HepG2 (cell line): ENCODE measurements around the gene GGPS1. TPM values are rescaled to one million over a fixed set of nuclear protein-coding genes. Genes with fewer than 3 reads are reported as not detected.

Experiments used
- CEBPZ ChIP-seq: IDR thresholded peaks from 2 replicates; pipeline ENCODE4 v1.6.1; 2012; ENCODE audit warnings: low read length, improper control_type of control experiment
- DNMT3B ChIP-seq: conservative IDR thresholded peaks from 2 replicates; pipeline ENCODE4 v1.6.1; 2016; ENCODE audit warnings: missing biosample characterization, control low read depth
- EZH2 ChIP-seq: conservative IDR thresholded peaks from 2 replicates; pipeline ENCODE4 v1.6.1; 2012; ENCODE audit warnings: mild to moderate bottlenecking, low read depth, low read length, moderate library complexity
- FUBP1 ChIP-seq: sonication (generic); formaldehyde crosslinking; IDR thresholded peaks from 2 replicates; pipeline ENCODE4 v1.5.1; 2020; ENCODE audit warnings: missing genetic modification reagents, mild to moderate bottlenecking, borderline replicate concordance
- KDM5B ChIP-seq: sonication (generic); formaldehyde crosslinking; IDR thresholded peaks from 2 replicates; pipeline ENCODE4 v1.4.0; 2020; ENCODE audit warnings: missing genetic modification reagents, mild to moderate bottlenecking, borderline replicate concordance
- PAF1 ChIP-seq: IDR thresholded peaks from 2 replicates; pipeline ENCODE4 v1.6.1; 2016; ENCODE audit warnings: missing genetic modification reagents, missing compliant biosample characterization
- POGZ ChIP-seq: sonication (generic); formaldehyde crosslinking; IDR thresholded peaks from 2 replicates; pipeline ENCODE4 v1.4.0; 2020; ENCODE audit warnings: mild to moderate bottlenecking, missing genetic modification reagents
- RBM22 ChIP-seq: fragments of 200-400 bp; formaldehyde crosslinking; optimal IDR thresholded peaks from 2 replicates; pipeline ENCODE3; 2017; ENCODE audit warnings: mild to moderate bottlenecking, low read length, moderate library complexity
- SMARCC2 ChIP-seq: fragments of 450-650 bp; IDR thresholded peaks from 2 replicates; pipeline ENCODE4 v1.6.1; 2017; ENCODE audit warnings: antibody characterized with exemption, mild to moderate bottlenecking
- ZBTB1 ChIP-seq: sonication (generic); formaldehyde crosslinking; IDR thresholded peaks from 2 replicates; pipeline ENCODE4 v1.4.0; 2020; ENCODE audit warnings: missing genetic modification reagents, borderline replicate concordance
- ZBTB33 ChIP-seq: sonication (generic); formaldehyde crosslinking; IDR thresholded peaks from 2 replicates; pipeline ENCODE4 v1.4.0; 2020; ENCODE audit warnings: missing genetic modification reagents
- ZNF234 ChIP-seq: sonication (generic); formaldehyde crosslinking; conservative IDR thresholded peaks from 2 replicates; pipeline ENCODE4 v1.5.1; 2020; ENCODE audit warnings: mild to moderate bottlenecking, missing genetic modification reagents
- ZNF781 ChIP-seq: sonication (generic); formaldehyde crosslinking; IDR thresholded peaks from 2 replicates; pipeline ENCODE4 v1.5.1; 2020; ENCODE audit warnings: borderline replicate concordance, mild to moderate bottlenecking, missing genetic modification reagents; ENCODE audit errors: not compliant biosample characterization
- ZSCAN12 ChIP-seq: sonication (generic); formaldehyde crosslinking; IDR thresholded peaks from 2 replicates; pipeline ENCODE4 v1.9.0; 2021; ENCODE audit warnings: mild to moderate bottlenecking, missing genetic modification reagents
- polyA plus RNA-seq, 8 experiments: library from polyadenylated mRNA; depleted of rRNA in 3 of 8; stranded (reverse) in 7 of 8; unstranded in 1 of 8; fragments of >200 nt; fragmentation: Illumina TruSeq in 4 of 8; extraction: Trizol in 4 of 8; gene quantifications; 2 replicates each; pipeline versions ENCODE4 v1.2.1 to v1.2.3, GENCODE V29; 2011 to 2016; ENCODE audit warnings: low read depth in 4 of 8, missing spikeins in 1 of 8, mixed read lengths in 1 of 8; ENCODE audit not compliant: insufficient read depth in 1 of 8
- total RNA-seq, 5 experiments: library from RNA; depleted of rRNA; stranded (reverse); fragments of >200 nt; fragmentation: Illumina TruSeq; extraction: Trizol; gene quantifications; 2 replicates each; pipeline ENCODE4 v1.2.3, GENCODE V29; 2016; ENCODE audit warnings: low read depth in 1 of 5
- TF ChIP-seq, protein P1 (sequence below): sonication (generic); formaldehyde crosslinking; IDR thresholded peaks from 2 replicates; pipeline ENCODE4 v1.9.0; 2021; ENCODE audit warnings: missing genetic modification reagents, borderline replicate concordance
- TF ChIP-seq, protein P2 (sequence below): sonication (generic); formaldehyde crosslinking; IDR thresholded peaks from 2 replicates; pipeline ENCODE4 v1.5.1; 2020; ENCODE audit warnings: mild to moderate bottlenecking, missing genetic modification reagents, borderline replicate concordance

The GGPS1 gene
- total and polyA plus RNA-seq, 2 of the 13 experiments (the other 11 are each of a cell fraction or from before 2014, with no cell fraction given) = 28.8 to 42.6 TPM

GRCh38 chr1:235295902-235296350 is 32.4 kb upstream of the GGPS1 start (continued):
- TF ChIP-seq, protein P1, sequence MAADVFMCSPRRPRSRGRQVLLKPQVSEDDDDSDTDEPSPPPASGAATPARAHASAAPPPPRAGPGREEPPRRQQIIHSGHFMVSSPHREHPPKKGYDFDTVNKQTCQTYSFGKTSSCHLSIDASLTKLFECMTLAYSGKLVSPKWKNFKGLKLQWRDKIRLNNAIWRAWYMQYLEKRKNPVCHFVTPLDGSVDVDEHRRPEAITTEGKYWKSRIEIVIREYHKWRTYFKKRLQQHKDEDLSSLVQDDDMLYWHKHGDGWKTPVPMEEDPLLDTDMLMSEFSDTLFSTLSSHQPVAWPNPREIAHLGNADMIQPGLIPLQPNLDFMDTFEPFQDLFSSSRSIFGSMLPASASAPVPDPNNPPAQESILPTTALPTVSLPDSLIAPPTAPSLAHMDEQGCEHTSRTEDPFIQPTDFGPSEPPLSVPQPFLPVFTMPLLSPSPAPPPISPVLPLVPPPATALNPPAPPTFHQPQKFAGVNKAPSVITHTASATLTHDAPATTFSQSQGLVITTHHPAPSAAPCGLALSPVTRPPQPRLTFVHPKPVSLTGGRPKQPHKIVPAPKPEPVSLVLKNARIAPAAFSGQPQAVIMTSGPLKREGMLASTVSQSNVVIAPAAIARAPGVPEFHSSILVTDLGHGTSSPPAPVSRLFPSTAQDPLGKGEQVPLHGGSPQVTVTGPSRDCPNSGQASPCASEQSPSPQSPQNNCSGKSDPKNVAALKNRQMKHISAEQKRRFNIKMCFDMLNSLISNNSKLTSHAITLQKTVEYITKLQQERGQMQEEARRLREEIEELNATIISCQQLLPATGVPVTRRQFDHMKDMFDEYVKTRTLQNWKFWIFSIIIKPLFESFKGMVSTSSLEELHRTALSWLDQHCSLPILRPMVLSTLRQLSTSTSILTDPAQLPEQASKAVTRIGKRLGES (CRISPR knock-in tag) = no peak
- peak; percentile 17; the same call in 1 of the 2 replicates for TF ChIP-seq ZSCAN12 (CRISPR knock-in tag)
- peak; percentile 95 for TF ChIP-seq POGZ (CRISPR knock-in tag)
- peak; percentile 46 for TF ChIP-seq RBM22
- TF ChIP-seq SMARCC2 = no peak
- TF ChIP-seq ZBTB33 (CRISPR knock-in tag) = 0 out of 2 replicates have a peak, but pooled peaks have one; percentile 7
- TF ChIP-seq EZH2 = no peak
- TF ChIP-seq ZNF781 (CRISPR knock-in tag) = no peak
- no peak for TF ChIP-seq ZNF234 (CRISPR knock-in tag)
- TF ChIP-seq ZBTB1 = no peak
- TF ChIP-seq DNMT3B (CRISPR knock-in tag) = no peak; the same call in 1 of the 2 replicates
- no peak for TF ChIP-seq KDM5B (CRISPR knock-in tag)
- TF ChIP-seq CEBPZ = no peak
- TF ChIP-seq FUBP1 (CRISPR knock-in tag) = no peak
- TF ChIP-seq, protein P2, sequence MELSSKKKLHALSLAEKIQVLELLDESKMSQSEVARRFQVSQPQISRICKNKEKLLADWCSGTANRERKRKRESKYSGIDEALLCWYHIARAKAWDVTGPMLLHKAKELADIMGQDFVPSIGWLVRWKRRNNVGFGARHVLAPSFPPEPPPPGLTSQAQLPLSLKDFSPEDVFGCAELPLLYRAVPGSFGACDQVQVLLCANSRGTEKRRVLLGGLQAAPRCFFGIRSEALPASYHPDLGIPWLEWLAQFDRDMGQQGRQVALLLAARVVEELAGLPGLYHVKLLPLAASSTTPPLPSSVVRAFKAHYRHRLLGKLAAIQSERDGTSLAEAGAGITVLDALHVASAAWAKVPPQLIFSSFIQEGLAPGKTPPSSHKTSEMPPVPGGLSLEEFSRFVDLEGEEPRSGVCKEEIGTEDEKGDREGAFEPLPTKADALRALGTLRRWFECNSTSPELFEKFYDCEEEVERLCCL = no peak
- TF ChIP-seq PAF1 (CRISPR knock-in tag) = no peak
